ENCODE data around the gene PRDX5.
A peak's percentile ranks its signal among the peaks of the same experiment; 100 is the strongest.

PRDX5 gene

DNA sequence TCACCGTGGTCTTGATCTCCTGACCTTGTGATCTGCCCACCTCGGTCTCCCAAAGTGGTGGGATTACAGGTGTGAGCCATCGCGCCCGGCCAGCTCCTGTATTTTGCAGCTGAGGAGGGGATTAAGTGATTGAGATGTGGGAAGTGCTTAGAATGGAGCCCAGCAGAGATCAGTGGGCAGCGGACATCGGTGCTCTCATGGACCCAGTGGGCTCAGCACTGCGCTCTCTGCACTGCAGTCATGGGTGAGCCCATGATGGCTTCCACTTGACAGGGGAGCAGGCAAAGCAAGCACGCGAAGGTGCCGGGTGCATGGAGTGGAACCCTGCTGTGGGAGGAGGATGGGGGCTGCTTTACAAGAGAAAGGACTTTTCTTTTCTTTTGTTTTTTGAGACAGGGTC lies 13.0 kb downstream of the PRDX5 start:
- in situ Hi-C loops (cut with HindIII; ENCODE audit: low pct_unique_long_range_greater_than_20kb, low sequenced_read_pairs): no loop called here
- no peak for TF ChIP-seq JUND (IDR thresholded peaks at IDR 0.05; ENCODE audit: low read depth)
- no peak for DNase-seq (ENCODE audit: low read depth in 1 of 2, low spot score in 1 of 2)

DNA sequence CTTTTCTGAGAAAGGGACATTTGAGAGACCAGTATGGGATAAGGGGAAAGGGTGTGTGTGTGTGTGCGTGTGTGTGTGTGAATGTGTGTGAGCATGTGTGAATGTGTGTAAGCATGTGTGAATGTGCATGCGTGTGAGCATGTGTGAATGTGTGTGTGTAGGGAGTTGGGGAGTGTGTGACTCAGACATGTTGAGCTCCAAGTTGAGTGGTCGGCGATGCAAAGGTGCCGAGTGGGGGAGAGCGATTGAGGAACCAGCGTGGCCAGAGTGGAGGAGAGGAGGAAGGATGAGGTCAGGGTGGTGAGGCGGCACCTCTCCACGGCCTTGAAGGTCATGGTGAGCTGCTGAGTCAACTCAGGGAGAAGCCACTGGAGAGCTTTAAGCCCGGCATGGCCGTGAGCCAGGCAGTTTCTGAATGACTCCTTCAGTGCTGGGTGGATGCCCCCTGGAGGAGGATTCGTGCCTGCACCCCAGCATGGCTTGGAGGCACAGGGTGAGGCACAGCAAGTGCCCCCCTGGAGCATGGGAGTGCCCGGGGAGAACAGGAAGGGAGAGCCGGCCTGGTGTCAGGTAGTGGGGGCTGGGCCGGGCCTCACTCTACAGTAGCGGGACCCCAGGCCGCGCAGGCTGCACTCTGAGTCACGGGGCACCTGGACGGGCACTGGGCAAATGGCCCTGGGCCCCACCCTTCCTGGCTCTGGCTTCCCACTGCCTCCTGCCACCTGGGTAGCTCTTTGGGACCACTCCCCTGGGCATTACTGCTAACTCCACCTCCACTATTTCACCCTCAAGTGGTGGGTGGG lies 13.8 kb downstream of the PRDX5 start:
- DNase-seq (ENCODE audit: low read depth in 1 of 2, low spot score in 1 of 2): peak; percentile 60 to 89
- in situ Hi-C loops (cut with HindIII; ENCODE audit: low pct_unique_long_range_greater_than_20kb, low sequenced_read_pairs): no loop called here

GRCh38 chr11:64333556-64333955 lies 15.6 kb downstream of the PRDX5 start:
- TF ChIP-seq JUND (IDR thresholded peaks at IDR 0.05; ENCODE audit: low read depth): no peak
- DNase-seq (ENCODE audit: low read depth in 1 of 2, low spot score in 1 of 2): no peak
- in situ Hi-C loops (cut with HindIII; ENCODE audit: low pct_unique_long_range_greater_than_20kb, low sequenced_read_pairs): no loop called here

More for the DNA sequence above, 13.8 kb downstream of the PRDX5 start:
- TF ChIP-seq JUND (IDR thresholded peaks at IDR 0.05; ENCODE audit: low read depth): no peak

- in situ Hi-C loops (cut with HindIII; ENCODE audit: low pct_unique_long_range_greater_than_20kb, low sequenced_read_pairs): no loop called here
- TF ChIP-seq JUND (IDR thresholded peaks at IDR 0.05; ENCODE audit: low read depth): no peak
- DNase-seq (ENCODE audit: low read depth in 1 of 2, low spot score in 1 of 2): no peak
Measured at GRCh38 chr11:64334764-64335735, 17.1 kb downstream of the PRDX5 start.

GRCh38 chr11:64337538-64338249 lies 19.8 kb downstream of the PRDX5 start:
- TF ChIP-seq JUND (IDR thresholded peaks at IDR 0.05; ENCODE audit: low read depth): no peak
- no peak for DNase-seq (ENCODE audit: low read depth in 1 of 2, low spot score in 1 of 2)
- in situ Hi-C loops (cut with HindIII; ENCODE audit: low pct_unique_long_range_greater_than_20kb, low sequenced_read_pairs): no loop called here

GRCh38 chr11:64338716-64339115 lies 20.8 kb downstream of the PRDX5 start:
- in situ Hi-C loops (cut with HindIII; ENCODE audit: low pct_unique_long_range_greater_than_20kb, low sequenced_read_pairs): no loop called here

GRCh38 chr11:64339286-64339685 lies 21.4 kb downstream of the PRDX5 start:
- TF ChIP-seq JUND (IDR thresholded peaks at IDR 0.05; ENCODE audit: low read depth): no peak

More at GRCh38 chr11:64338716-64339115, 20.8 kb downstream of the PRDX5 start:
- no peak for DNase-seq (ENCODE audit: low read depth in 1 of 2, low spot score in 1 of 2)
- no peak for TF ChIP-seq JUND (IDR thresholded peaks at IDR 0.05; ENCODE audit: low read depth)

DNA sequence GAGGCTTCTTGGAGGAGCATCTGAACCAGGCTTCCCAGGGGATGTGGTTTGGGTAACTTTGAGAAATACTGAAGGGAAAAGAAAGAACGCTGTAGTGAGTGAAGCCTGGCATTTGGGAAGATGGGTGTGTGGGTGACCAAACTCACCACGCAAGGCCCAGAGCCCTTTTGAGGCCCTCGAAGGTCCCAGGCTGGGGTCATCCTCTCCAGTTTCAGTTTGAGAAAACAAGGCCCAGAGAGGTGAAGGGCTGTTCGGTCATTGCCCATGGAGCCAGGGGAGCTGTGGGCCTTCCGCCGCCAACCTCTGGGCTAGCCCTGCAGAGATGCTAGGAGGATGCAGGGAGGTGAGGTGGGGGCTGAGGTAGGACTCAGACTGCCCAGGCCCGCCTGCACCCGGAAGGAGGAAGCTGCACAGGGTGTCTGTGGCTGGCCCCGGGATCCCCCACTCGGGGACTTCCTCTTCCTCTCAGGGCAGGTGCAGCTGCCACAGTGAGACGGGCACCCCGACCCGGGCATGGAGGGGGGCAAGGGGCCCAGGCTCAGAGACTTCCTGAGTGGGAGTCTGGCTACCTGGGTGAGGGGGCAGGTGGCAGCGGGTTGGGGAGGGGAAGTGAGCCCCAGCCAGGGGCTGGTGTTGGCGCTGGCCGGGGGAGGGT lies 22.0 kb downstream of the PRDX5 start, which contains the start of gene CCDC88B:
Gene CCDC88B, plus strand, starts transcription at position 451 of the 655 bp plus-strand sequence. Its CDS starts 63 bp downstream, at position 514.
- no peak for TF ChIP-seq JUND (IDR thresholded peaks at IDR 0.05; ENCODE audit: low read depth)
- in situ Hi-C loops (cut with HindIII; ENCODE audit: low pct_unique_long_range_greater_than_20kb, low sequenced_read_pairs): no loop called here
- no peak for DNase-seq (ENCODE audit: low read depth in 1 of 2, low spot score in 1 of 2)

More at GRCh38 chr11:64339286-64339685, 21.4 kb downstream of the PRDX5 start:
- DNase-seq (ENCODE audit: low read depth in 1 of 2, low spot score in 1 of 2): no peak
- in situ Hi-C loops (cut with HindIII; ENCODE audit: low pct_unique_long_range_greater_than_20kb, low sequenced_read_pairs): no loop called here

DNA sequence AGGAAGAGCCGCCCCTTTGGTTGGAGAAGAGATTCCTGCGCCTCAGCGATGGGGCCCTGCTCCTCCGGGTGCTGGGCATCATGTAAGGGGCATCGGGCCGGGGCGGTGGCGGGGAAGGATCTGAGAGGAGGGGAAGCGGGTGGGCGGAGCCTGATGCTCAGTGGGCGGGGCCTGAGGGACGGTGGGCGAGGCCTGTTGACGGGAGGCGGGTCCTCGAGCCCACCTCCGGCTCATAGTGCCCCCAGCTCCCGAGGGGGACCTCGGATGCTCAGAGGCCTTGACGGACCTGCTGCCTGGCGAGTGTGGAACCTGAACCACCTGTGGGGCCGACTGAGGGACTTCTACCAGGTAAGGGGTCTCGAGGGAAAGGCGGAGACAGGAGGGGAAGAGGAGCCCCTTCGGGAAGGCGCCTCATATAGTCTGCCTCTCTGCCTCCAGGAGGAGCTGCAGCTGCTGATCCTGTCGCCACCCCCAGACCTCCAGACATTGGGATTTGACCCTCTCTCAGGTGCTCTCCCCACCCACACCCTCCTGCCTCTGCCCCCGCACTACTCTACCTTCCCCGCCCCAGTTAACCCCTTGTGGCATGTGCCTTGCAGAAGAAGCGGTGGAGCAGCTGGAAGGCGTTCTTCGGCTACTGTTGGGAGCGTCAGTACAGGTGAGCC lies 22.9 kb downstream of the PRDX5 start:
- no peak for TF ChIP-seq JUND (IDR thresholded peaks at IDR 0.05; ENCODE audit: low read depth)
- DNase-seq (ENCODE audit: low read depth in 1 of 2, low spot score in 1 of 2): no peak
- in situ Hi-C loops (cut with HindIII; ENCODE audit: low pct_unique_long_range_greater_than_20kb, low sequenced_read_pairs): no loop called here

DNA sequence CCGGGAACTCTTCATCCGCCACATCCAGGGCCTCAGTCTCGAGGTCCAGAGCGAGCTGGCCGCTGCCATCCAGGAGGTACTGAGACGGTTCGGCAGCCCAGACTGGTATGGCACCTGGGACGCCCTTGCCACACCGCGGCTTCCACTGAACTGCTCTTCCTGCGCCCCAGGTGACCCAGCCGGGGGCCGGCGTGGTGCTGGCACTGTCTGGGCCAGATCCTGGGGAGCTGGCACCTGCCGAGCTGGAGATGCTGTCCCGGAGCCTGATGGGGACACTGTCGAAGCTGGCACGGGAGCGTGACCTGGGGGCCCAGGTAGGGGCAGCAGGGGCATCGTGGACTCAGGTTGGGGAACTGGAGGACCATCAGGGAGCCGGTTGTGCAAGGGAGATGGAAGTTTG lies 23.5 kb downstream of the PRDX5 start:
- in situ Hi-C loops (cut with HindIII; ENCODE audit: low pct_unique_long_range_greater_than_20kb, low sequenced_read_pairs): no loop called here
- TF ChIP-seq JUND (IDR thresholded peaks at IDR 0.05; ENCODE audit: low read depth): no peak
- no peak for DNase-seq (ENCODE audit: low read depth in 1 of 2, low spot score in 1 of 2)
